Liver (tissue), 9 donors: Measurements from ENCODE around the gene TESK2. TPM values are rescaled to one million over a fixed set of nuclear protein-coding genes. Genes with fewer than 3 reads are reported as not detected.

Experiments
- DNase-seq: peaks from one replicate; pipeline ENCODE4 v3.0.0-alpha.2; 2017; ENCODE audit warnings: low spot score
- H3K27ac ChIP-seq, 2 donors: one replicate each; pipeline ENCODE4 v1.7.0; 2013; ENCODE audit warnings: inconsistent platforms in 2 of 2, low read length in 2 of 2, control low read depth in 1 of 2, low read depth in 1 of 2, mild to moderate bottlenecking in 1 of 2
- H3K27me3 ChIP-seq, 4 donors: one replicate each; pipeline versions ENCODE4 v1.6.1 to v1.7.0; 2013; ENCODE audit warnings: low read length in 3 of 4, inconsistent platforms in 1 of 4, mild to moderate bottlenecking in 1 of 4, moderate library complexity in 1 of 4; ENCODE audit not compliant: control insufficient read depth in 4 of 4, insufficient read depth in 4 of 4
- H3K36me3 ChIP-seq, 4 donors: one replicate each; pipeline versions ENCODE4 v1.6.1 to v1.7.0; 2013; ENCODE audit warnings: low read length in 3 of 4, mild to moderate bottlenecking in 3 of 4, low read depth in 1 of 4, moderate library complexity in 1 of 4; ENCODE audit not compliant: control insufficient read depth in 4 of 4, insufficient read depth in 3 of 4
- H3K4me1 ChIP-seq, 4 donors: one replicate each; pipeline versions ENCODE4 v1.6.1 to v1.7.0; 2013; ENCODE audit warnings: low read length in 3 of 4, mild to moderate bottlenecking in 3 of 4, moderate library complexity in 1 of 4; ENCODE audit not compliant: control insufficient read depth in 4 of 4, insufficient read depth in 4 of 4
- H3K4me3 ChIP-seq, 3 donors: one replicate each; pipeline versions ENCODE4 v1.6.1 to v1.7.0; 2013; ENCODE audit warnings: low read length in 3 of 3, control low read depth in 1 of 3, low read depth in 1 of 3, mild to moderate bottlenecking in 1 of 3
- H3K9ac ChIP-seq, 2 donors: one replicate each; pipeline ENCODE4 v1.7.0; 2013; ENCODE audit warnings: low read length in 2 of 2, mild to moderate bottlenecking in 2 of 2, moderate library complexity in 2 of 2, control low read depth in 1 of 2, low read depth in 1 of 2
- H3K9me3 ChIP-seq, 4 donors: one replicate each; pipeline versions ENCODE4 v1.6.1 to v1.7.0; 2013; ENCODE audit warnings: low read length in 3 of 4; ENCODE audit not compliant: control insufficient read depth in 4 of 4
- EGR1 ChIP-seq, 2 donors: IDR thresholded peaks; 2 replicates each; pipeline ENCODE4 v1.6.1; 2016 to 2018; ENCODE audit warnings: antibody characterized with exemption in 2 of 2, low read depth in 2 of 2
- FOXA1 ChIP-seq: IDR thresholded peaks from 2 replicates; pipeline ENCODE4 v1.6.1; 2016; ENCODE audit warnings: antibody characterized with exemption
- FOXA2 ChIP-seq: IDR thresholded peaks from 2 replicates; pipeline ENCODE4 v1.6.1; 2016; ENCODE audit warnings: antibody characterized with exemption
- GABPA ChIP-seq, 2 donors: IDR thresholded peaks in 1 of 2; conservative IDR thresholded peaks in 1 of 2; 2 replicates each; pipeline ENCODE4 v1.6.1; 2016; ENCODE audit warnings: antibody characterized with exemption in 2 of 2, mild to moderate bottlenecking in 1 of 2, moderate library complexity in 1 of 2
- HNF4A ChIP-seq, 2 donors: conservative IDR thresholded peaks; 2 replicates each; pipeline ENCODE4 v1.6.1; 2016; ENCODE audit warnings: antibody characterized with exemption in 2 of 2, mild to moderate bottlenecking in 2 of 2
- HNF4G ChIP-seq: IDR thresholded peaks from 2 replicates; pipeline ENCODE4 v1.6.1; 2016; ENCODE audit warnings: antibody characterized with exemption
- JUND ChIP-seq, 2 donors: IDR thresholded peaks; 2 replicates each; pipeline ENCODE4 v1.6.1; 2016; ENCODE audit warnings: antibody characterized with exemption in 2 of 2
- NR2F2 ChIP-seq: IDR thresholded peaks from 2 replicates; pipeline ENCODE4 v1.6.1; 2016; ENCODE audit warnings: antibody characterized with exemption
- RAD21 ChIP-seq, 2 donors: IDR thresholded peaks; 2 replicates each; pipeline ENCODE4 v1.6.1; 2016; ENCODE audit warnings: antibody characterized with exemption in 2 of 2, mild to moderate bottlenecking in 2 of 2
- RXRA ChIP-seq, 2 donors: IDR thresholded peaks; 2 replicates each; pipeline ENCODE4 v1.6.1; 2017 to 2018; ENCODE audit warnings: antibody characterized with exemption in 2 of 2, mild to moderate bottlenecking in 1 of 2
- SP1 ChIP-seq: IDR thresholded peaks from 2 replicates; pipeline ENCODE4 v1.6.1; 2018; ENCODE audit warnings: antibody characterized with exemption, mild to moderate bottlenecking
- TAF1 ChIP-seq: conservative IDR thresholded peaks from 2 replicates; pipeline ENCODE4 v1.6.1; 2016; ENCODE audit warnings: antibody characterized with exemption, mild to moderate bottlenecking
- YY1 ChIP-seq: IDR thresholded peaks from 2 replicates; pipeline ENCODE4 v1.6.1; 2016; ENCODE audit warnings: antibody characterized with exemption, mild to moderate bottlenecking
- WGBS: extraction: QIAGEN DNeasy Blood & Tissue Kit; methylation state at CpG from one replicate; pipeline ENCODE4 v1.1.7; 2013; 5-methylcytosine and 5-hydroxymethylcytosine counted together
- polyA plus RNA-seq, 2 donors: library from polyadenylated mRNA; stranded (reverse) in 1 of 2; unstranded in 1 of 2; fragments of 200-250 nt in 1 of 2; fragments of >200 nt in 1 of 2; fragmentation: Nextera tagmentation in 1 of 2; extraction: Ambion mirVana in 1 of 2; gene quantifications; one replicate each; pipeline versions ENCODE4 v1.2.1 to v1.2.3, GENCODE V29; 2013 to 2015
- total RNA-seq, 2 donors: library from RNA; depleted of rRNA; stranded (reverse); fragments of >200 nt; gene quantifications; one replicate each; pipeline ENCODE4 v1.2.3, GENCODE V29; 2014
- TF ChIP-seq, protein P1 (sequence below): fragments of 150-350 bp; IDR thresholded peaks from 2 replicates; pipeline ENCODE4 v1.5.1; 2017; ENCODE audit warnings: improper control_type of control experiment, low read depth, low read length; ENCODE audit not compliant: missing input control
- TF ChIP-seq, protein P2 (sequence below): IDR thresholded peaks from 2 replicates; pipeline ENCODE4 v1.6.1; 2016; ENCODE audit warnings: antibody characterized with exemption
- TF ChIP-seq, protein P3 (sequence below): IDR thresholded peaks from 2 replicates; pipeline ENCODE4 v1.6.1; 2016; ENCODE audit warnings: antibody characterized with exemption
- TF ChIP-seq, protein P4 (sequence below): IDR thresholded peaks from 2 replicates; pipeline ENCODE4 v1.6.1; 2016; ENCODE audit warnings: antibody characterized with exemption
- donor health status: healthy.
- donor health status: healthy.
- donor health status: healthy.
- donor health status: healthy.
- donor health status: healthy.

Gene TESK2
- total and polyA plus RNA-seq, 4 donors, result 2.4 to 8.2 (median 5.2) TPM

DNA sequence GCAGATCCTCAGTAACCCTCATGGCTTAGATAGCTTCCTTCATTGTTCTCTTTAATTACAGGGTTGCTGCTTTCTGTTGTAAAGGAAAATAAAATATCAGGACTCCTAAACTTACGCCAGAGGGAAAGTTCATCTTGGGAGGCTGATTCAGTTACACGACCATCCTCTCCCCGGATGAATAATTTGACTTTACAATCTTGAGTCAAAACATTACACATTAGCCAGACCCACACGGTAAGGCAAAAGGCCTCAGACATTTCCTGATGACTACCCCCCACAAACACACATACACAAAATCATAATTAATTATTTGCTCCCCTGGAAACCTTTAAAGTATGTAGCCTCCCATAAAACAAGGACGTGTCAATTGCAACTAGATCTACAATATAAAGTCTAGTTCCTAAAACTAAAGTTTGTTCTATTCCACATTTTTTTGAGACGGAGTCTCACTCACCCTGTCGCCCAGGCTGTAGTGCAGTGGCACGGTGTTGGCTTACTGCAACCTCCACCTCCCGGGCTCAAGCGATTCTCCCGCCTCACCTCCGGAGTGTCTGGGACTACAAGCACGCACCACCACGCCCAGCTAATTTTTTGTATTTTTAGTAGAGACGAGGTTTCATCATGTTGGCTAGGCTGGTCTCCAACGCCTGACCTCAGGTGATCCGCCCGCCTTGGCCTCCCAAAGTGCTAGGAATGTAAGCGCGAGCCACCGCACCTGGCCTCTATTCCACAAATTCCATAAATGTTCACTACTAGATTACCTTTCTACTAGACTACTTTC is 31.6 kb upstream of the TESK2 start:
- peaks cover 13 to 30% (median 22%) of the 10 kb centered on the region in 4 donors for H3K4me1 ChIP-seq
- H3K9me3 ChIP-seq, result no peaks in the 10 kb centered on the region
- H3K27ac ChIP-seq, result peak overlapping the region; percentile 92 to 96
- 55% methylated on average over 21 of the region's 21 CpGs for WGBS
- DNase-seq, result no peak
- H3K27me3 ChIP-seq, result no peaks in the 10 kb centered on the region
- peak overlapping the region; percentile 79 to 97 (median 85) for H3K4me3 ChIP-seq
- H3K36me3 ChIP-seq, result peaks cover 0 to 5% (median 1%) of the 10 kb centered on the region in 4 donors
- peak overlapping the region; percentile 53 to 90 for H3K9ac ChIP-seq
- no peak for TF ChIP-seq JUND (IDR thresholded peaks at IDR 0.05)
- TF ChIP-seq RAD21 (IDR thresholded peaks at IDR 0.05), result no peak
- TF ChIP-seq, protein P1, sequence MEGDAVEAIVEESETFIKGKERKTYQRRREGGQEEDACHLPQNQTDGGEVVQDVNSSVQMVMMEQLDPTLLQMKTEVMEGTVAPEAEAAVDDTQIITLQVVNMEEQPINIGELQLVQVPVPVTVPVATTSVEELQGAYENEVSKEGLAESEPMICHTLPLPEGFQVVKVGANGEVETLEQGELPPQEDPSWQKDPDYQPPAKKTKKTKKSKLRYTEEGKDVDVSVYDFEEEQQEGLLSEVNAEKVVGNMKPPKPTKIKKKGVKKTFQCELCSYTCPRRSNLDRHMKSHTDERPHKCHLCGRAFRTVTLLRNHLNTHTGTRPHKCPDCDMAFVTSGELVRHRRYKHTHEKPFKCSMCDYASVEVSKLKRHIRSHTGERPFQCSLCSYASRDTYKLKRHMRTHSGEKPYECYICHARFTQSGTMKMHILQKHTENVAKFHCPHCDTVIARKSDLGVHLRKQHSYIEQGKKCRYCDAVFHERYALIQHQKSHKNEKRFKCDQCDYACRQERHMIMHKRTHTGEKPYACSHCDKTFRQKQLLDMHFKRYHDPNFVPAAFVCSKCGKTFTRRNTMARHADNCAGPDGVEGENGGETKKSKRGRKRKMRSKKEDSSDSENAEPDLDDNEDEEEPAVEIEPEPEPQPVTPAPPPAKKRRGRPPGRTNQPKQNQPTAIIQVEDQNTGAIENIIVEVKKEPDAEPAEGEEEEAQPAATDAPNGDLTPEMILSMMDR, result no peak
- no peak for TF ChIP-seq EGR1 (IDR thresholded peaks at IDR 0.05; ENCODE audit: low read depth in 2 of 2)
- peak in 1 of 2 donors; percentile 14 for TF ChIP-seq HNF4A (conservative IDR thresholded peaks at IDR 0.05)
- TF ChIP-seq, protein P2, sequence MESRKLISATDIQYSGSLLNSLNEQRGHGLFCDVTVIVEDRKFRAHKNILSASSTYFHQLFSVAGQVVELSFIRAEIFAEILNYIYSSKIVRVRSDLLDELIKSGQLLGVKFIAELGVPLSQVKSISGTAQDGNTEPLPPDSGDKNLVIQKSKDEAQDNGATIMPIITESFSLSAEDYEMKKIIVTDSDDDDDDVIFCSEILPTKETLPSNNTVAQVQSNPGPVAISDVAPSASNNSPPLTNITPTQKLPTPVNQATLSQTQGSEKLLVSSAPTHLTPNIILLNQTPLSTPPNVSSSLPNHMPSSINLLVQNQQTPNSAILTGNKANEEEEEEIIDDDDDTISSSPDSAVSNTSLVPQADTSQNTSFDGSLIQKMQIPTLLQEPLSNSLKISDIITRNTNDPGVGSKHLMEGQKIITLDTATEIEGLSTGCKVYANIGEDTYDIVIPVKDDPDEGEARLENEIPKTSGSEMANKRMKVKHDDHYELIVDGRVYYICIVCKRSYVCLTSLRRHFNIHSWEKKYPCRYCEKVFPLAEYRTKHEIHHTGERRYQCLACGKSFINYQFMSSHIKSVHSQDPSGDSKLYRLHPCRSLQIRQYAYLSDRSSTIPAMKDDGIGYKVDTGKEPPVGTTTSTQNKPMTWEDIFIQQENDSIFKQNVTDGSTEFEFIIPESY, result no peak
- TF ChIP-seq FOXA1, result no peak
- TF ChIP-seq FOXA2, result no peak

DNA sequence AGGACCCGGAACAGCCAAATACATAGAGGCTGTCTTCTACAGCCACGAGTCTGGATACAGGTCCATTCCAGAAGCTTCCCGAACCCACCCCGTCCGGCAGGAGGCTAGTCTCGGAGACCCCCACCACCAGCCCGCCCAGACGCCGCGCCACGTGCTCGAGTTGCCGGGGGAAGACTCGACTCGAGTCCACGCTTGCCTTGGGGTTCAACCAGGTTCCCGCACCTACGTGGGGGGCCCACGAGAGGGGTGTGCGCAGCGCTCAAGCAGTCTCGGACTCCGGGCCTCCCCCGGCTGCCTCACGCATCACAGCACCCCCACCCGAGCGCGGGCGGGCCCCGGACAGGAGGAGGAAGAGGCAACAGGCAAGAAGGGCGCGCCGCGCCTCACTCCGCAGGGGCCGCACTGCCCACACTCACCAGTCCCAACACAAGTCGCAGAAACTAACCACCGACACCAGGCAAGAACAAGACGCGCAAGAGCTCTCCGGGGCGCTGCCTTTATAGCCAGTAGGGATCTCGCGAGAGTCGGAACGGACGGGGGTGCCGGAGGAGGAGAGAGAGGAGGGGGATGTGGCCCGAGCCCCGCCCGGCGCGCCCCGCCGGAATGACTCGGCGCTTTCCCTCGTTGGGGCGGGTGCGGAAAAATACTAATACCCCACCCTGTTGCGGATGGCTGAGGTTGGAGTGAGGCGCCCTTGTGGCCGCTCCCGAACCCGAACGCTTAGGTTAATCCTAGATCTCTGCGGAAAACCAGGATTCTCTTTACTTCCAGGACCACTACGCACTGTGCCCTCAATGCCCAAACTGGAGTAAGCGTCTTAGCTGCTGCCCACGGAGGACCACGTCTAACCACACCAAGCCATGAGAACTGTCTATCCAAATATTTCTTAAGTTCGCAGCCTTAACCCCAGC is 30.7 kb upstream of the TESK2 start, which contains the start of gene PRDX1:
PRDX1 (minus strand) TSS at position 472 of the 911 bp plus-strand sequence. CDS start 2,841 bp downstream, outside the sequence.
- H3K36me3 ChIP-seq, result peaks cover 2 to 12% (median 6%) of the 10 kb centered on the region in 4 donors
- peak within 1 kb of the TSS; percentile 79 to 97 (median 85) for H3K4me3 ChIP-seq
- H3K27ac ChIP-seq, result peak within 1 kb of the TSS; percentile 92 to 96
- under 1% methylated on average over 72 of the region's 72 CpGs for WGBS
- peak within 1 kb of the TSS; percentile 90 to 98 for H3K9ac ChIP-seq
- H3K27me3 ChIP-seq, result no peaks in the 10 kb centered on the region
- peaks cover 13 to 36% (median 28%) of the 10 kb centered on the region in 4 donors for H3K4me1 ChIP-seq
- no peaks in the 10 kb centered on the region for H3K9me3 ChIP-seq
- peak; percentile 98 for DNase-seq
- TF ChIP-seq EGR1 (IDR thresholded peaks at IDR 0.05; ENCODE audit: low read depth in 2 of 2) (peak in 1 of 2 donors; percentile 73), HNF4A (conservative IDR thresholded peaks at IDR 0.05) (peak; percentile 22 to 36), NR2F2 (peak; percentile 31), HNF4G (no peak), RAD21 (IDR thresholded peaks at IDR 0.05) (peak; percentile 29 to 56), GABPA (IDR thresholded peaks at IDR 0.05 in 1 of 2, conservative IDR thresholded peaks at IDR 0.05 in 1 of 2) (peak in 1 of 2 donors; percentile 49), FOXA1 (no peak), SP1 (peak; percentile 88), TAF1 (peak; percentile 99), YY1 (peak; percentile 74), RXRA (IDR thresholded peaks at IDR 0.05) (peak; percentile 45 to 53), FOXA2 (no peak)
- TF ChIP-seq, protein P3, sequence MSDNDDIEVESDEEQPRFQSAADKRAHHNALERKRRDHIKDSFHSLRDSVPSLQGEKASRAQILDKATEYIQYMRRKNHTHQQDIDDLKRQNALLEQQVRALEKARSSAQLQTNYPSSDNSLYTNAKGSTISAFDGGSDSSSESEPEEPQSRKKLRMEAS, result no peak
- TF ChIP-seq, protein P2, result peak; percentile 100
- TF ChIP-seq, protein P1, result peak; percentile 14
- TF ChIP-seq, protein P4, sequence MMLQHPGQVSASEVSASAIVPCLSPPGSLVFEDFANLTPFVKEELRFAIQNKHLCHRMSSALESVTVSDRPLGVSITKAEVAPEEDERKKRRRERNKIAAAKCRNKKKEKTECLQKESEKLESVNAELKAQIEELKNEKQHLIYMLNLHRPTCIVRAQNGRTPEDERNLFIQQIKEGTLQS, result no peak
